ENCODE measurements around the gene LASP1NB.
"Not testable (repeated sequence)": the region's sequence is repeated elsewhere in the genome, so short reads cannot be mapped to it uniquely, and the experiment has no call there.

LASP1NB gene

DNA sequence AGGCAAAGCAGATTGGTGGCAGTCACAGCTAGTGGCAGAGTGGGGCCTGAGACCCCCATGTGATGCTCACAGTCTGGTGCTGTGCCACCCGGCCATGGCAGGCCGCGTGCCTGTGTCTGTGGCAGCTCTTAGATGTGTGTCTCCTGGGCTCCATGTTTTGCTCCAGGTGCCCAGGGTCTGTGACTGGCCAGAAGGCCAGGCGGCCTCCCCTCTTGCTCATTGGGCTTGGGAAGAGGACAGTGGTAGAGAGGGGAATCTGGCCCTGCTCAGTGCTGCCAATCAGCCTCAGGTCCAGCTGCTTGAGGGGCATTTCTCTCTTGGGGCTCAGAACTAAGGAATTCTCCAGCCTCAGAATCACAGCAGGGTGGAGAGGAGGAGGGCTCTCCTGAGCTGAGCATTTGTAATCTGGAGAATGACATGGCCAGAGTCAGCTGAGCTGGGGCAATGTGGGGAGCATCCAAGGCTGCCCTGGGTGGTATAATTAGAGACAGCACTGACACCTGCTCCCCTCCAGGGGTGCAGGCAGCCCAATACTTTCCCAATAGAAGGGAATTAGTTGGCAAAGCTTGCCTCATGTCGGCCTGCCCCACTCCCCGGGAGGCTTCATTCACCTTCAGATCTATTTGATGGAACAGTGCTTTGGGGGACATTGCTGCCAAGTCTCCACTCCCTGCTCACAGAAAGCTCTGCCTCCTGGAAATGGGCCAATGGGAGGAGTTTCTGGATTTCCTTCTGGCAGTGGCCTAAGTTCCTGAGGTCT is 2.7 kb upstream of the LASP1NB start:
- no peaks in the 10 kb centered on the region for H3K4me1 ChIP-seq (ENCODE audit: control insufficient read depth, insufficient read depth, low read length)
- no peak overlapping the region for H3K4me3 ChIP-seq (ENCODE audit: low read depth in 2 of 2, low read length in 2 of 2)
- peak; percentile 56 for ATAC-seq
- CTCF ChIA-PET: interaction anchor here (0.6 kb wide), 1 partner anchor 188 kb away, joined by 3 read pairs; no protein-coding TSS in a partner anchor
- in situ Hi-C loops (cut with HindIII; ENCODE audit: low pct_unique_long_range_greater_than_20kb, low sequenced_read_pairs): no loop called here
- no peak overlapping the region for H3K27ac ChIP-seq (ENCODE audit: low read length)
- intact Hi-C loops (cut with micrococcal nuclease; ENCODE audit: unreplicated experiment): no loop called here
- no TSS peak for BruUV-seq (replicated peaks)
- H3K9me3 ChIP-seq (ENCODE audit: control insufficient read depth, insufficient read depth, low read depth, low read length): no peaks in the 10 kb centered on the region
- no peak for DNase-seq (ENCODE audit: low read depth, low spot score)
- POLR2A ChIA-PET: no interaction called here
- H3K36me3 ChIP-seq (ENCODE audit: control insufficient read depth, insufficient read depth, low read length): no peaks in the 10 kb centered on the region
- H3K27me3 ChIP-seq (ENCODE audit: control insufficient read depth, insufficient read depth, low read length): no peaks in the 10 kb centered on the region
- TF ChIP-seq SIN3A (IDR thresholded peaks at IDR 0.05; ENCODE audit: borderline replicate concordance, insufficient read depth, low read depth, low read length) (no peak), POLR2AphosphoS5 (IDR thresholded peaks at IDR 0.05; ENCODE audit: low read depth, low read length) (no peak), TCF7L2 (IDR thresholded peaks at IDR 0.05; ENCODE audit: low read depth, low read length) (no peak)
- TF ChIP-seq, protein P1, sequence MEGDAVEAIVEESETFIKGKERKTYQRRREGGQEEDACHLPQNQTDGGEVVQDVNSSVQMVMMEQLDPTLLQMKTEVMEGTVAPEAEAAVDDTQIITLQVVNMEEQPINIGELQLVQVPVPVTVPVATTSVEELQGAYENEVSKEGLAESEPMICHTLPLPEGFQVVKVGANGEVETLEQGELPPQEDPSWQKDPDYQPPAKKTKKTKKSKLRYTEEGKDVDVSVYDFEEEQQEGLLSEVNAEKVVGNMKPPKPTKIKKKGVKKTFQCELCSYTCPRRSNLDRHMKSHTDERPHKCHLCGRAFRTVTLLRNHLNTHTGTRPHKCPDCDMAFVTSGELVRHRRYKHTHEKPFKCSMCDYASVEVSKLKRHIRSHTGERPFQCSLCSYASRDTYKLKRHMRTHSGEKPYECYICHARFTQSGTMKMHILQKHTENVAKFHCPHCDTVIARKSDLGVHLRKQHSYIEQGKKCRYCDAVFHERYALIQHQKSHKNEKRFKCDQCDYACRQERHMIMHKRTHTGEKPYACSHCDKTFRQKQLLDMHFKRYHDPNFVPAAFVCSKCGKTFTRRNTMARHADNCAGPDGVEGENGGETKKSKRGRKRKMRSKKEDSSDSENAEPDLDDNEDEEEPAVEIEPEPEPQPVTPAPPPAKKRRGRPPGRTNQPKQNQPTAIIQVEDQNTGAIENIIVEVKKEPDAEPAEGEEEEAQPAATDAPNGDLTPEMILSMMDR (IDR thresholded peaks at IDR 0.05): no peak
- TF ChIP-seq, protein P2, sequence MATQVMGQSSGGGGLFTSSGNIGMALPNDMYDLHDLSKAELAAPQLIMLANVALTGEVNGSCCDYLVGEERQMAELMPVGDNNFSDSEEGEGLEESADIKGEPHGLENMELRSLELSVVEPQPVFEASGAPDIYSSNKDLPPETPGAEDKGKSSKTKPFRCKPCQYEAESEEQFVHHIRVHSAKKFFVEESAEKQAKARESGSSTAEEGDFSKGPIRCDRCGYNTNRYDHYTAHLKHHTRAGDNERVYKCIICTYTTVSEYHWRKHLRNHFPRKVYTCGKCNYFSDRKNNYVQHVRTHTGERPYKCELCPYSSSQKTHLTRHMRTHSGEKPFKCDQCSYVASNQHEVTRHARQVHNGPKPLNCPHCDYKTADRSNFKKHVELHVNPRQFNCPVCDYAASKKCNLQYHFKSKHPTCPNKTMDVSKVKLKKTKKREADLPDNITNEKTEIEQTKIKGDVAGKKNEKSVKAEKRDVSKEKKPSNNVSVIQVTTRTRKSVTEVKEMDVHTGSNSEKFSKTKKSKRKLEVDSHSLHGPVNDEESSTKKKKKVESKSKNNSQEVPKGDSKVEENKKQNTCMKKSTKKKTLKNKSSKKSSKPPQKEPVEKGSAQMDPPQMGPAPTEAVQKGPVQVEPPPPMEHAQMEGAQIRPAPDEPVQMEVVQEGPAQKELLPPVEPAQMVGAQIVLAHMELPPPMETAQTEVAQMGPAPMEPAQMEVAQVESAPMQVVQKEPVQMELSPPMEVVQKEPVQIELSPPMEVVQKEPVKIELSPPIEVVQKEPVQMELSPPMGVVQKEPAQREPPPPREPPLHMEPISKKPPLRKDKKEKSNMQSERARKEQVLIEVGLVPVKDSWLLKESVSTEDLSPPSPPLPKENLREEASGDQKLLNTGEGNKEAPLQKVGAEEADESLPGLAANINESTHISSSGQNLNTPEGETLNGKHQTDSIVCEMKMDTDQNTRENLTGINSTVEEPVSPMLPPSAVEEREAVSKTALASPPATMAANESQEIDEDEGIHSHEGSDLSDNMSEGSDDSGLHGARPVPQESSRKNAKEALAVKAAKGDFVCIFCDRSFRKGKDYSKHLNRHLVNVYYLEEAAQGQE (IDR thresholded peaks at IDR 0.05; ENCODE audit: insufficient read depth in 1 of 2, low read depth in 2 of 2, low read length in 1 of 2): no peak

DNA sequence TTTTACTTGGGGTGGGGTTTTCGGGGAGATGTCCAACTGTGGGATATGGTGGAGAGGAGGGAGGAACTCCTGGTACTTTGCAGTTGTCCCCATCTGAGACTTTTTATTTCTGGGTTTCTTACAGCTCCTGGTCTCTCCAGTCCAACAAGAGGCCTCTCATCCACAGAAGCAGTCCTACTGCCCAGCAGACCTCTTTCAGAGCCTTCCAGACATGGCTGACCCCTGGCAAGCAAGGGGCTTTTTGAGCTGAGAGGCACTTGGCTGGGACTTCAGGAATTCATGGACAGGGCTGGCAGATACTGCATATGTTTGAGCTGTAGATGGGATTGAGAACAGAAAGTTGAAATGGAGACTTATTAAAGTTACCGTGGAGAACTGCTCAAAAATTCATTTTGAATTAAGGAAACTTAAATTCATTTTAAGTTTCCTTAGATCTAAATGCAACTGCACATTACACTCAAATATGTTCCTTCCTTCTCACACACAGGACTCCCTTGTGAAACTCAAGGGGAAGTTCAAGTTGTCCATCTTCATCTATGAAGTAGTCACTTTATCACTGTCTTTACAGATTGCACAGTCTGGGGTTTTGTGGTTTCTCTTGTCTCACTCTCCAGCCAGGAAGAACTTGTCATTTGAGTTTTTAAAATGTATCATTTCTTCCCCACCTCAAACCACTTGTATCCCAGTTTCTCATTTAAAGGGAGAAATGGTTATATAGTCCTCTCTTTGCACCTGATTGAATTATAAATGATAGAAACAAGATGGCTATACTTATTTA is 1.1 kb downstream of the LASP1NB start:
- Histone ChIP-seq H3K4me1 (ENCODE audit: control insufficient read depth, insufficient read depth, low read length) (no peaks in the 10 kb centered on the region), H3K9me3 (ENCODE audit: control insufficient read depth, insufficient read depth, low read depth, low read length) (no peaks in the 10 kb centered on the region), H3K27me3 (ENCODE audit: control insufficient read depth, insufficient read depth, low read length) (no peaks in the 10 kb centered on the region), H3K36me3 (ENCODE audit: control insufficient read depth, insufficient read depth, low read length) (no peaks in the 10 kb centered on the region), H3K27ac (ENCODE audit: low read length) (no peak overlapping the region), H3K4me3 (ENCODE audit: low read depth in 2 of 2, low read length in 2 of 2) (peak overlapping the region in 1 of 2 experiments; percentile 25; a peak in 1 of 4 replicates)
- BruUV-seq (replicated peaks): no TSS peak
- POLR2A ChIA-PET: interaction anchor here (0.7 kb wide), 1 partner anchor 13 kb away, joined by 3 read pairs; no protein-coding TSS in a partner anchor
- ATAC-seq (no peak), DNase-seq (ENCODE audit: low read depth, low spot score) (no peak)
- in situ Hi-C loops (cut with HindIII; ENCODE audit: low pct_unique_long_range_greater_than_20kb, low sequenced_read_pairs): no loop called here
- TF ChIP-seq, protein P2 (IDR thresholded peaks at IDR 0.05; ENCODE audit: insufficient read depth in 1 of 2, low read depth in 2 of 2, low read length in 1 of 2): no peak
- no peak for TF ChIP-seq SIN3A (IDR thresholded peaks at IDR 0.05; ENCODE audit: borderline replicate concordance, insufficient read depth, low read depth, low read length)
- CTCF ChIA-PET: no interaction called here
- intact Hi-C loops (cut with micrococcal nuclease; ENCODE audit: unreplicated experiment): no loop called here

DNA sequence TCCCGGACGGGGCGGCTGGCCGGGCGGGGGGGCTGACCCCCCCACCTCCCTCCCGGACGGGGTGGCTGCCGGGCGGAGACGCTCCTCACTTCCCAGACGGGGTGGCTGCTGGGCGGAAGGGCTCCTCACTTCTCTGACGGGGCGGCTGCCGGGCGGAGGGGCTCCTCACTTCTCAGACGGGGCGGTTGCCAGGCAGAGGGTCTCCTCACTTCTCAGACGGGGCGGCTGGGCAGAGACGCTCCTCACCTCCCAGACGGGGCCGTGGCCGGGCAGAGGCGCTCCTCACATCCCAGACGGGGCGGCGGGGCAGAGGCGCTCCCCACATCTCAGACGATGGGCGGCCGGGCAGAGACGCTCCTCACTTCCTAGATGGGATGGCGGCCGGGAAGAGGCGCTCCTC is 5.4 kb downstream of the LASP1NB start:
- intact Hi-C loops (cut with micrococcal nuclease; ENCODE audit: unreplicated experiment); H3K4me3 ChIP-seq (ENCODE audit: low read depth in 2 of 2, low read length in 2 of 2); DNase-seq (ENCODE audit: low read depth, low spot score); POLR2A ChIA-PET; CTCF ChIA-PET; H3K4me1 ChIP-seq (ENCODE audit: control insufficient read depth, insufficient read depth, low read length); H3K27me3 ChIP-seq (ENCODE audit: control insufficient read depth, insufficient read depth, low read length); H3K27ac ChIP-seq (ENCODE audit: low read length); in situ Hi-C loops (cut with HindIII; ENCODE audit: low pct_unique_long_range_greater_than_20kb, low sequenced_read_pairs); ATAC-seq; H3K36me3 ChIP-seq (ENCODE audit: control insufficient read depth, insufficient read depth, low read length); BruUV-seq (replicated peaks); H3K9me3 ChIP-seq (ENCODE audit: control insufficient read depth, insufficient read depth, low read depth, low read length): not testable (repeated sequence)

DNA sequence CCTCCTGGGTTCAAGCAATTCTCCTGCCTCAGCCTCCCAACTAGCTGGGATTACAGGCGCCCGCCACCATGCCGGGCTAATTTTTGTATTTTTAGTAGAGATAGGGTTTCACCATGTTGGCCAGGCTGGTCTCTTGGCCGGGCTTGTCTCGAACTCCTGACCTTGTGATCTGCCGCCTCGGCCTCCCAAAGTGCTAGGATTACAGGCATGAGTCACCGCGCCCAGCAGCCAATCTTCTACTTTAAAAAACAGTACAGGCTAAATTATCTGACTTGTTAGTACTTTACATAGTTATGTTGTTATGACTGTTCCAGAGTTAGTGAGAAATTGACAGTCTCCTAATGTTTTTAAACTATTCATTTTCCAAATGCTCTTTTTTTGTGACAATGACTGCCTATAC is 8.5 kb downstream of the LASP1NB start:
- BruUV-seq (replicated peaks); ATAC-seq; POLR2A ChIA-PET; DNase-seq (ENCODE audit: low read depth, low spot score); H3K27ac ChIP-seq (ENCODE audit: low read length); intact Hi-C loops (cut with micrococcal nuclease; ENCODE audit: unreplicated experiment); H3K36me3 ChIP-seq (ENCODE audit: control insufficient read depth, insufficient read depth, low read length); in situ Hi-C loops (cut with HindIII; ENCODE audit: low pct_unique_long_range_greater_than_20kb, low sequenced_read_pairs); CTCF ChIA-PET; H3K27me3 ChIP-seq (ENCODE audit: control insufficient read depth, insufficient read depth, low read length); H3K4me1 ChIP-seq (ENCODE audit: control insufficient read depth, insufficient read depth, low read length); H3K9me3 ChIP-seq (ENCODE audit: control insufficient read depth, insufficient read depth, low read depth, low read length); H3K4me3 ChIP-seq (ENCODE audit: low read depth in 2 of 2, low read length in 2 of 2): not testable (repeated sequence)

All from Panc1 (cell line).